WI38 (cell line): Measurements from ENCODE around the gene GADL1.
A peak's percentile ranks its signal among the peaks of the same experiment; 100 is the strongest.

Source experiments
- H3K4me3 ChIP-seq: 2 replicates; pipeline ENCODE4 v1.5.1; 2011; ENCODE audit warnings: low read depth, mild to moderate bottlenecking, control low read depth, low read length
- CTCF ChIP-seq: IDR thresholded peaks from 2 replicates; pipeline ENCODE4 v1.5.1; 2012; ENCODE audit warnings: low read depth, mild to moderate bottlenecking, control low read depth, low read length

GADL1 gene

GRCh38 chr3:30786365-30786764, 108.1 kb downstream of the GADL1 start:
- no peak for TF ChIP-seq CTCF
- no peak overlapping the region for H3K4me3 ChIP-seq

- no peak for TF ChIP-seq CTCF
- H3K4me3 ChIP-seq: no peak overlapping the region
Measured at GRCh38 chr3:30779686-30780287, 114.7 kb downstream of the GADL1 start.

- no peak for TF ChIP-seq CTCF
- no peak overlapping the region for H3K4me3 ChIP-seq
Measured at GRCh38 chr3:30778933-30779332, 115.5 kb downstream of the GADL1 start.

GRCh38 chr3:30777426-30778113, 116.9 kb downstream of the GADL1 start:
- H3K4me3 ChIP-seq: no peak overlapping the region
- TF ChIP-seq CTCF: no peak

GRCh38 chr3:30776186-30776815, 118.2 kb downstream of the GADL1 start:
- no peak overlapping the region for H3K4me3 ChIP-seq

GRCh38 chr3:30775040-30775439, 119.4 kb downstream of the GADL1 start:
- no peak for TF ChIP-seq CTCF
- peak overlapping the region; percentile 23; the same call in 1 of the 2 replicates for H3K4me3 ChIP-seq

More at GRCh38 chr3:30776186-30776815, 118.2 kb downstream of the GADL1 start:
- no peak for TF ChIP-seq CTCF

- TF ChIP-seq CTCF: no peak
Measured at GRCh38 chr3:30774062-30774461, 120.4 kb downstream of the GADL1 start.

More at GRCh38 chr3:30774062-30774461, 120.4 kb downstream of the GADL1 start:
- H3K4me3 ChIP-seq: no peak overlapping the region
